H9 (cell line): ENCODE measurements around the gene THPO. TPM values are rescaled to one million over a fixed set of nuclear protein-coding genes. Genes with fewer than 3 reads are reported as not detected.

Experiments
- DNase-seq: peaks from one replicate; pipeline ENCODE4 v3.0.0-alpha.2; 2017
- H2AFZ ChIP-seq: one replicate; pipeline ENCODE4 v1.6.1; 2013; ENCODE audit warnings: mild to moderate bottlenecking, low read length, control low read depth, moderate library complexity
- H2AK5ac ChIP-seq: 2 replicates; pipeline ENCODE4 v1.6.1; 2013; ENCODE audit warnings: low read length, control low read depth, mixed read lengths; ENCODE audit not compliant: insufficient read length
- H2BK120ac ChIP-seq: one replicate; pipeline ENCODE4 v1.6.1; 2013; ENCODE audit warnings: low read depth, mild to moderate bottlenecking, low read length, control low read depth, inconsistent platforms; ENCODE audit not compliant: poor library complexity, severe bottlenecking
- H2BK12ac ChIP-seq: 2 replicates; pipeline ENCODE4 v1.6.1; 2013; ENCODE audit warnings: low read length, control low read depth, mixed read lengths, low read depth; ENCODE audit not compliant: insufficient read length
- H2BK15ac ChIP-seq: 2 replicates; pipeline ENCODE4 v1.6.1; 2013; ENCODE audit warnings: low read depth, low read length, control low read depth
- H2BK20ac ChIP-seq: one replicate; pipeline ENCODE4 v1.6.1; 2013; ENCODE audit warnings: low read depth, mild to moderate bottlenecking, low read length, control low read depth, inconsistent platforms; ENCODE audit not compliant: poor library complexity, severe bottlenecking
- H2BK5ac ChIP-seq: 2 replicates; pipeline ENCODE4 v1.6.1; 2013; ENCODE audit warnings: low read length, control low read depth, mixed read lengths; ENCODE audit not compliant: insufficient read length
- H3K14ac ChIP-seq: 2 replicates; pipeline ENCODE4 v1.6.1; 2013; ENCODE audit warnings: low read length, control low read depth; ENCODE audit not compliant: insufficient read depth
- H3K18ac ChIP-seq: 2 replicates; pipeline ENCODE4 v1.6.1; 2013; ENCODE audit warnings: low read depth, mild to moderate bottlenecking, mixed read lengths, low read length, control low read depth; ENCODE audit not compliant: insufficient read length
- H3K23ac ChIP-seq: 2 replicates; pipeline ENCODE4 v1.6.1; 2013; ENCODE audit warnings: low read length, control low read depth, mixed read lengths, low read depth; ENCODE audit not compliant: insufficient read length
- H3K23me2 ChIP-seq: 2 replicates; pipeline ENCODE4 v1.6.1; 2013; ENCODE audit warnings: low read depth, mild to moderate bottlenecking, mixed read lengths, low read length, control low read depth; ENCODE audit not compliant: insufficient read length, poor library complexity, severe bottlenecking
- H3K27ac ChIP-seq: 2 replicates; pipeline ENCODE4 v1.5.1; 2013; ENCODE audit warnings: low read length, control low read depth, mixed read lengths, low read depth; ENCODE audit not compliant: insufficient read length
- H3K27me3 ChIP-seq: 2 replicates; pipeline ENCODE4 v1.6.1; 2013; ENCODE audit warnings: low read length, control low read depth, inconsistent platforms; ENCODE audit not compliant: insufficient read depth
- H3K4ac ChIP-seq: 2 replicates; pipeline ENCODE4 v1.6.1; 2013; ENCODE audit warnings: low read depth, mild to moderate bottlenecking, control low read depth, inconsistent platforms, low read length, moderate library complexity
- H3K4me1 ChIP-seq: 2 replicates; pipeline ENCODE4 v1.6.1; 2013; ENCODE audit warnings: low read length, control low read depth, inconsistent platforms; ENCODE audit not compliant: insufficient read depth
- H3K4me2 ChIP-seq: 2 replicates; pipeline ENCODE4 v1.6.1; 2013; ENCODE audit warnings: low read length, control low read depth, mixed read lengths; ENCODE audit not compliant: insufficient read length, insufficient read depth
- H3K56ac ChIP-seq: 2 replicates; pipeline ENCODE4 v1.6.1; 2013; ENCODE audit warnings: low read depth, mild to moderate bottlenecking, mixed read lengths, low read length, control low read depth; ENCODE audit not compliant: insufficient read length
- H3K79me1 ChIP-seq: 2 replicates; pipeline ENCODE4 v1.6.1; 2013; ENCODE audit warnings: low read depth, mild to moderate bottlenecking, moderate library complexity, low read length, control low read depth, inconsistent platforms; ENCODE audit not compliant: insufficient read depth, poor library complexity, severe bottlenecking
- H3K79me2 ChIP-seq: 2 replicates; pipeline ENCODE4 v1.6.1; 2013; ENCODE audit warnings: low read length, control low read depth, inconsistent platforms; ENCODE audit not compliant: insufficient read depth
- H3K9ac ChIP-seq: 2 replicates; pipeline ENCODE4 v1.6.1; 2013; ENCODE audit warnings: low read length, control low read depth, mixed read lengths; ENCODE audit not compliant: insufficient read length; ENCODE audit errors: extremely low read depth
- H3K9me3 ChIP-seq: one replicate; pipeline ENCODE4 v1.6.1; 2013; ENCODE audit warnings: low read depth, low read length, inconsistent platforms; ENCODE audit not compliant: control insufficient read depth
- H3T11ph ChIP-seq: one replicate; pipeline ENCODE4 v1.6.1; 2013; ENCODE audit warnings: mild to moderate bottlenecking, low read length, control low read depth, inconsistent platforms
- H4K20me1 ChIP-seq: one replicate; pipeline ENCODE4 v1.6.1; 2013; ENCODE audit not compliant: control insufficient read depth, insufficient read length, insufficient read depth
- H4K5ac ChIP-seq: 2 replicates; pipeline ENCODE4 v1.6.1; 2013; ENCODE audit warnings: low read depth, mild to moderate bottlenecking, mixed read lengths, low read length, control low read depth; ENCODE audit not compliant: insufficient read length
- H4K8ac ChIP-seq: replicated peaks from 2 replicates; pipeline ENCODE4 v1.6.1; 2013; ENCODE audit warnings: low read length, control low read depth, mixed read lengths, low read depth; ENCODE audit not compliant: insufficient read length
- H4K91ac ChIP-seq: 2 replicates; pipeline ENCODE4 v1.6.1; 2013; ENCODE audit warnings: low read depth, mild to moderate bottlenecking, moderate library complexity, mixed read lengths, low read length, control low read depth; ENCODE audit not compliant: insufficient read length
- H3K27ac Mint-ChIP-seq, 3 experiments: 2 replicates in 2 of 3; 3 replicates in 1 of 3; pipeline ENCODE4 v1.8.0; 2020 to 2021; ENCODE audit warnings: mixed read lengths in 3 of 3, mild to moderate bottlenecking in 1 of 3, moderate library complexity in 1 of 3
- H3K27me3 Mint-ChIP-seq: 2 replicates; pipeline ENCODE4 v1.8.0; 2021; ENCODE audit warnings: low read depth, mild to moderate bottlenecking, moderate library complexity, mixed read lengths
- H3K36me3 Mint-ChIP-seq, 3 experiments: 2 replicates in 2 of 3; 3 replicates in 1 of 3; pipeline ENCODE4 v1.8.0; 2020 to 2021; ENCODE audit warnings: low read depth in 3 of 3, mixed read lengths in 3 of 3; ENCODE audit not compliant: insufficient read depth in 1 of 3
- H3K4me1 Mint-ChIP-seq, 2 experiments: 2 replicates each; pipeline ENCODE4 v1.8.0; 2020; ENCODE audit warnings: mixed read lengths in 2 of 2
- H3K4me3 Mint-ChIP-seq, 2 experiments: 2 replicates in 1 of 2; 3 replicates in 1 of 2; pipeline ENCODE4 v1.8.0; 2020 to 2021; ENCODE audit warnings: mild to moderate bottlenecking in 2 of 2, mixed read lengths in 2 of 2, moderate library complexity in 1 of 2
- H3K9me3 Mint-ChIP-seq, 2 experiments: 2 replicates in 1 of 2; 3 replicates in 1 of 2; pipeline ENCODE4 v1.8.0; 2020; ENCODE audit warnings: mild to moderate bottlenecking in 2 of 2, mixed read lengths in 2 of 2, moderate library complexity in 1 of 2
- CTCF ChIP-seq: fragments of 200-600 bp; sonication (generic); conservative IDR thresholded peaks from 3 replicates; pipeline ENCODE4 v1.8.0; 2021; ENCODE audit warnings: antibody characterized with exemption, mild to moderate bottlenecking
- WGBS: extraction: QIAGEN DNeasy Blood & Tissue Kit; methylation state at CpG from one replicate; pipeline ENCODE4 v1.1.7; 2013; ENCODE audit warnings: missing lambda C conversion rate, low lambda C conversion rate, mixed read lengths; ENCODE audit not compliant: insufficient read length; ENCODE audit errors: extremely low coverage; 5-methylcytosine and 5-hydroxymethylcytosine counted together
- total RNA-seq: library from RNA; stranded (reverse); gene quantifications from 2 replicates; pipeline ENCODE4 v1.2.1, GENCODE V29; 2021

The THPO gene
- total RNA-seq, 1 experiment from 2014 or later = 0.85 TPM

DNA sequence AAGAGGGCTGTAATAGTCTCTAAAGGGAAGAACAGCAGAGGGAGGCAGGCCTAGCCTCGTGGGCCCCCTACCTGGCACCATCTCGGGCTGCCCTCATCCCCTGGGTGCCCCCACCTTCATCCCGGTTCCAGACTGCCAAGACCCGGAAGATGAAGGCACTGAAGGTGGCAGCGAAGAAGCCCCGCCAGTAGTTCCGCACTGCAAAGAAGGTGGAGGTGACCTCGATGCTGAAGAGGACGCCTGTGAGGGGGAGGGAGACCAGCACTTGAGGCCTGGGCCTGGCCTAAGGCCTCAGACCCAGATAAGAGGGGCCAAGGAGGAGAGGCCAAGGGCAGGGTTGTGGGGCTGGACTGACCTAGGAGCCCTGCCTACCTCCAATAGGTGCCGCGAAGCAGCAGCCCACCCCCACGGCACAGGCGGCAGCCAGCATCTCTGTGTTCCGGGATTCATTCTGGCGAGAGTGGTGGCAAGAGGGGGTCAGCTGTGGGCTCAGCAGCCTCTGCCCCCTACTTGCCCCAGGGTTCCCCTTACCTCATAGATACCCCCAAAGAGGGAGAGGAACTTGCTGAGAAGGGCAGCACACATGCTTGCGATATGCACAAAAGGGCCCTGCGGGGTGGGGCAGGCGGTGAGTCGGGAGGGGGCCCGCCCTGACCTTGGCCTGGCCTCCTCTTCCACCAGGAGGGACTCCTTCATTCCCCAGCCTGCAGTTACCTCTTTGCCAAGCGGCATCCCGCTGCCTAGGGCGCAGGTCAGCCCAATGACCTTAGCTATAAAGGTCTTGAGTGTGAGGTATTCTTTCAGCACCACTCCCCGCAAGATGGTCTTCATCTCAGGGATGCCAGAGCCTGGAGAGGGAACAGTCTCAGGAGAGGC, 20.5 kb downstream of the THPO start:
- H3K4me3 Mint-ChIP-seq = no peak overlapping the region
- WGBS = no CpG with 5 or more reads among the region's 24 CpGs
- peak; percentile 21 for DNase-seq

More for the DNA sequence above, 20.5 kb downstream of the THPO start:
- Histone ChIP-seq H3K9ac (no peak overlapping the region), H3K9me3 (no peaks in the 10 kb centered on the region), H2BK12ac (no peak overlapping the region), H3K79me1 (no peaks in the 10 kb centered on the region), H4K20me1 (no peaks in the 10 kb centered on the region), H3K23ac (no peak overlapping the region), H4K5ac (no peak overlapping the region), H2BK120ac (no peak overlapping the region), H3K79me2 (no peaks in the 10 kb centered on the region; the same call in 1 of the 2 replicates), H4K91ac (no peak overlapping the region), H3K4ac (no peak overlapping the region), H3K27ac (no peak overlapping the region), H2BK5ac (no peak overlapping the region), H3K27me3 (no peaks in the 10 kb centered on the region; the same call in 1 of the 2 replicates), H3K23me2 (peaks cover 17% of the 10 kb centered on the region), H3K4me1 (peaks cover 2% of the 10 kb centered on the region; the same call in 1 of the 2 replicates), H2BK20ac (no peak overlapping the region), H3K14ac (no peak overlapping the region), H3K18ac (no peak overlapping the region), H4K8ac (no peak overlapping the region), H2BK15ac (no peak overlapping the region), H2AFZ (no peak overlapping the region), H3K4me2 (no peak overlapping the region), H3T11ph (no peak overlapping the region), H2AK5ac (no peak overlapping the region), H3K56ac (no peak overlapping the region)
- no peak overlapping the region for H3K27ac Mint-ChIP-seq
- peaks cover 8% of the 10 kb centered on the region for H3K27me3 Mint-ChIP-seq
- peaks cover 15 to 40% (median 34%) of the 10 kb centered on the region in 3 experiments; a peak in 6 of 7 replicates for H3K36me3 Mint-ChIP-seq
- no peak for TF ChIP-seq CTCF
- H3K4me1 Mint-ChIP-seq = peaks cover 18 to 24% of the 10 kb centered on the region in 2 experiments
- no peaks in the 10 kb centered on the region; a peak in 1 of 5 replicates for H3K9me3 Mint-ChIP-seq
